NCI-H2107 treated with DMSO at 0.1 percent for 48 hours (cell line): ENCODE data around the gene ABHD2.

ENCODE experiments used
- DNase-seq: peaks from one replicate; lab custom pipeline; 2025; ENCODE audit not compliant: unreplicated experiment; lab: John Stamatoyannopoulos, UW

Gene ABHD2

GRCh38 chr15:89161666-89162065 is 73.4 kb downstream of the ABHD2 start:
- no peak for DNase-seq

- DNase-seq: peak; percentile 20
These were observed 75.2 kb downstream of the ABHD2 start for GRCh38 chr15:89163271-89164055.

- no peak for DNase-seq
These were observed 76.5 kb downstream of the ABHD2 start for GRCh38 chr15:89164712-89165211.

GRCh38 chr15:89165677-89166076 is 77.4 kb downstream of the ABHD2 start:
- no peak for DNase-seq

GRCh38 chr15:89167267-89168176 is 79.3 kb downstream of the ABHD2 start:
- DNase-seq: no peak

- no peak for DNase-seq
These were observed 80.1 kb downstream of the ABHD2 start for GRCh38 chr15:89168316-89168833.

- DNase-seq: no peak
These were observed 82.1 kb downstream of the ABHD2 start for GRCh38 chr15:89170364-89170763.

- DNase-seq: peak; percentile 19
These were observed 83.1 kb downstream of the ABHD2 start for GRCh38 chr15:89171136-89172072.

- no peak for DNase-seq
These were observed 84.7 kb downstream of the ABHD2 start for GRCh38 chr15:89172921-89173320.

- DNase-seq: no peak
These were observed 86.2 kb downstream of the ABHD2 start for GRCh38 chr15:89174476-89174875.

GRCh38 chr15:89175617-89176191 is 87.4 kb downstream of the ABHD2 start:
- no peak for DNase-seq

GRCh38 chr15:89177116-89177515 is 88.9 kb downstream of the ABHD2 start:
- DNase-seq: no peak

GRCh38 chr15:89177633-89178306 is 89.5 kb downstream of the ABHD2 start:
- DNase-seq: peak; percentile 5

- DNase-seq: no peak
These were observed 90.2 kb downstream of the ABHD2 start for GRCh38 chr15:89178307-89178977.

GRCh38 chr15:89179966-89180875 is 92.0 kb downstream of the ABHD2 start:
- DNase-seq: no peak

- no peak for DNase-seq
These were observed 96.1 kb downstream of the ABHD2 start for GRCh38 chr15:89184357-89184756.

GRCh38 chr15:89184886-89185526 is 96.8 kb downstream of the ABHD2 start:
- no peak for DNase-seq

GRCh38 chr15:89186803-89187202 is 98.5 kb downstream of the ABHD2 start:
- no peak for DNase-seq
